ENCODE data around the gene IL24.

DNA sequence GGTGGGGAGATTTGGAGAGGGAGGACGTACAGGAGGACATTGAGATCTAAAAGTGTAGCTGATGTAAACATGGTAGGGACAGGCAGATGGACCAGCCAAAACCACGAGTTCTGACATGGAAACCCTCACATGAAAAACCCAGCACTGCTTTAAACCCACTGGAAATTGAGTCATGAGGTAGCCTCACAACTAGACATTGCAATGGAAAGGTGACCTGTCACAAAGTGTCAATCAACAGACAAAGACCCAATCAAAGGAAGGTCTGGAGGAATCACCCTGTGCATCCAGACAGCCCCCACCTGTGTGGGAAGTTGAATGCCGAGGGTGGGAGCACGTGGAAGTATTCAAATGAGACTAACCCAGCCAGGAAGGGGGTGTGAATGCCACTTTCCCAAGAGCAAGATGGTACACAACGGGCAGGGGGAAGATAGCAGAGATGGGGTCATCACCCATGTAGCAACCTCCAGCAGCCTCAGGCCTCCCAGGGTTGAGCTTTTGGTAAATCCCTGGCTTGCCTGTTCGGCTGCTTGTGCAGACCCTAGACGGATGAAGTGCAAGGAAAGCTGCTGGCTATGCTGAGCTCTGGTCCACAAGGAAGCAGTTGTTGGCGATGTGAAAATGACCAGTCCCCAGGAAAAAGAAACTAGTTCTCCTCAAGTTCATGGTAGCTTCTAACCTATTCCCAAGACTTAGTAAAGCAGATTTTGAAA, 18.9 kb downstream of the IL24 start:
- no peak for TF ChIP-seq CTCF (IDR thresholded peaks at IDR 0.05)
- TF ChIP-seq POLR2A (IDR thresholded peaks at IDR 0.05): no peak

Data from testis (tissue), 2 donors.